Breast epithelium (tissue), 3 donors: ENCODE measurements around the gene SNAPC3.

ENCODE experiments used
- CTCF ChIP-seq, 3 donors: fragments of 450-650 bp; IDR thresholded peaks; one replicate each; pipeline ENCODE4 v1.5.1; 2016 to 2017; ENCODE audit warnings: antibody characterized with exemption in 3 of 3, mild to moderate bottlenecking in 3 of 3, moderate library complexity in 3 of 3
- POLR2A ChIP-seq: fragments of 450-650 bp; IDR thresholded peaks from one replicate; pipeline ENCODE4 v1.6.1; 2016; ENCODE audit warnings: antibody characterized with exemption, mild to moderate bottlenecking, moderate library complexity
- POLR2AphosphoS5 ChIP-seq, 3 donors: sonication (generic); formaldehyde crosslinking; IDR thresholded peaks; one replicate each; pipeline ENCODE4 v1.6.1; 2017; ENCODE audit warnings: antibody characterized with exemption in 3 of 3

GRCh38 chr9:15421532-15421931 lies 1.1 kb upstream of the SNAPC3 start:
- no peak for TF ChIP-seq CTCF (IDR thresholded peaks at IDR 0.05)
- no peak for TF ChIP-seq POLR2AphosphoS5 (IDR thresholded peaks at IDR 0.05)
- no peak for TF ChIP-seq POLR2A
